ENCODE measurements around the gene AZI2.

DNA sequence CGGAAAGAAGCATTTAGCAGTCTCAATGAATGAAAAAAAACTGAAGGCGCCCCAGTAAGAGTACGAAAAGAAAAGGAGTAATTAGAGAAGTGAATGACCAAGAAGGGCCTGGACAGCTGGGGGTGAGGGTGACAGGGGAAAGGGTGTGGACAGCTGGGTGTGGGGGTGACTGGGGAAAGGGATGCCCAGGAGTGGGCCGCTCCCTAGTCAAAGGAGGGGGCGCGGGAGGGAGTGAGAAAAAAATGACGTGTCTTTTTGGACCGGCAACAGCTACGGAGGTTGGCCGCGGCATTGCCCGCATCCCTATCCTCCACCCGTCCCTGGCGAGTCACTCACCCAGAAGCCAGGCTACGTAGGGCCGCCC, 377 bp downstream of the AZI2 start:
- TF ChIP-seq, protein P1, sequence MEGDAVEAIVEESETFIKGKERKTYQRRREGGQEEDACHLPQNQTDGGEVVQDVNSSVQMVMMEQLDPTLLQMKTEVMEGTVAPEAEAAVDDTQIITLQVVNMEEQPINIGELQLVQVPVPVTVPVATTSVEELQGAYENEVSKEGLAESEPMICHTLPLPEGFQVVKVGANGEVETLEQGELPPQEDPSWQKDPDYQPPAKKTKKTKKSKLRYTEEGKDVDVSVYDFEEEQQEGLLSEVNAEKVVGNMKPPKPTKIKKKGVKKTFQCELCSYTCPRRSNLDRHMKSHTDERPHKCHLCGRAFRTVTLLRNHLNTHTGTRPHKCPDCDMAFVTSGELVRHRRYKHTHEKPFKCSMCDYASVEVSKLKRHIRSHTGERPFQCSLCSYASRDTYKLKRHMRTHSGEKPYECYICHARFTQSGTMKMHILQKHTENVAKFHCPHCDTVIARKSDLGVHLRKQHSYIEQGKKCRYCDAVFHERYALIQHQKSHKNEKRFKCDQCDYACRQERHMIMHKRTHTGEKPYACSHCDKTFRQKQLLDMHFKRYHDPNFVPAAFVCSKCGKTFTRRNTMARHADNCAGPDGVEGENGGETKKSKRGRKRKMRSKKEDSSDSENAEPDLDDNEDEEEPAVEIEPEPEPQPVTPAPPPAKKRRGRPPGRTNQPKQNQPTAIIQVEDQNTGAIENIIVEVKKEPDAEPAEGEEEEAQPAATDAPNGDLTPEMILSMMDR (IDR thresholded peaks at IDR 0.05): no peak
- no peak for TF ChIP-seq POLR2A (IDR thresholded peaks at IDR 0.05)

All from thyroid gland (tissue), 4 donors.